AG09319 (cell line): Measurements from ENCODE around the gene FOXP1.

Experiments used
- DNase-seq: peaks from one replicate; pipeline ENCODE4 v3.0.0-alpha.2; 2010; ENCODE audit warnings: low read depth; ENCODE audit errors: extremely low read depth
- TF ChIP-seq, protein P1 (sequence below): IDR thresholded peaks from 2 replicates; pipeline ENCODE4 v1.5.1; 2011; ENCODE audit warnings: low read depth, mild to moderate bottlenecking, inconsistent platforms, low read length, moderate library complexity

The FOXP1 gene

DNA sequence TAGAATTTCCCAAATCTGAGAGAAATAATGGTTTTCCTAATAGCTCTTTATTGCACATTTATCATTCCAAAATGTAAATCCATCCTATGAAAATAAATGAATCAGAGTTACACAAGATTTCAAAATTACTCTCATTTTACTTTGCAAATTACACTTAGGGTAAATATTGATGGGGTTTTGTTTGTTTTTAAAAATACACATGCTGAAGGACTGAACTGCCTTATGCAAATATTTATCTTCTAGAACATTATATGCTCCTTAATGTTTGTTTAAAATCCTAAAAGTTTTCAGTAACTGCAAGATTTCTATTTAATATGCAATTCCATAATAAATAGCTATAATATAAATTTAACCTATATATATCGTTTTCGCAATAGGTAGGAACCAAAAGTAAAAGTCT lies 38.2 kb downstream of the FOXP1 start:
- TF ChIP-seq, protein P1, sequence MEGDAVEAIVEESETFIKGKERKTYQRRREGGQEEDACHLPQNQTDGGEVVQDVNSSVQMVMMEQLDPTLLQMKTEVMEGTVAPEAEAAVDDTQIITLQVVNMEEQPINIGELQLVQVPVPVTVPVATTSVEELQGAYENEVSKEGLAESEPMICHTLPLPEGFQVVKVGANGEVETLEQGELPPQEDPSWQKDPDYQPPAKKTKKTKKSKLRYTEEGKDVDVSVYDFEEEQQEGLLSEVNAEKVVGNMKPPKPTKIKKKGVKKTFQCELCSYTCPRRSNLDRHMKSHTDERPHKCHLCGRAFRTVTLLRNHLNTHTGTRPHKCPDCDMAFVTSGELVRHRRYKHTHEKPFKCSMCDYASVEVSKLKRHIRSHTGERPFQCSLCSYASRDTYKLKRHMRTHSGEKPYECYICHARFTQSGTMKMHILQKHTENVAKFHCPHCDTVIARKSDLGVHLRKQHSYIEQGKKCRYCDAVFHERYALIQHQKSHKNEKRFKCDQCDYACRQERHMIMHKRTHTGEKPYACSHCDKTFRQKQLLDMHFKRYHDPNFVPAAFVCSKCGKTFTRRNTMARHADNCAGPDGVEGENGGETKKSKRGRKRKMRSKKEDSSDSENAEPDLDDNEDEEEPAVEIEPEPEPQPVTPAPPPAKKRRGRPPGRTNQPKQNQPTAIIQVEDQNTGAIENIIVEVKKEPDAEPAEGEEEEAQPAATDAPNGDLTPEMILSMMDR, result no peak

DNA sequence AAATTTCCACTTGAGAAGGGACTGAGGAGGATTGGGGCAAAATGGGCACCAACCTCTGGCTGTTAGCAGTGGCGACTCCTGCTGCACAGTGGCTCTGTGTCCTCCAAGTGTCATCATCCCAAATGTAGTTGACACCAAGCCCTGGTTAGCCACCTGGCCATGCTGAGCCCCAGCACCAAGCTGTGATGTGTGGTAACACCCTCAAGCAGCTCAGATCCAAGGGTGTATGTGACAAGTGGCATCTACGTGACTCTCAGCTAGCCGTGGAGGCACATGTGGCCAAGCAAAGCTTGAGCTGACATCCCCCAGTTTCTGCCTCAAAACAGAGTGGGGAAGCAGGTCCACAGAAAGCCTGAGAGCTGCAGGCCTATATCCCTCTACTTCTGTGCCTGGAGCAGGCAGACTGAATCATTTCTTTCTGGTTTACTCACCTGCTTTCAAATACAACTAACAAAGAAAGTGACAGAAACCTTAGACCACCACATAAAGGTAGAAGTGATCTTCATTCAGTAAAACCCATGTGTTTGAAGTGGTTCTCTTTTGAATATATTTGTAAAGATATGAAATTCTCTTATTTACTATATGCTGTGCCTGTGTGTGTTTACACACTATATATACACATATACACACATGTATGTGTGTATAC lies 40.0 kb downstream of the FOXP1 start:
- TF ChIP-seq, protein P1, result no peak
- no peak for DNase-seq

More for the DNA sequence above, 38.2 kb downstream of the FOXP1 start:
- DNase-seq, result no peak

GRCh38 chr3:71542521-71543370 lies 40.8 kb downstream of the FOXP1 start:
- peak; percentile 87 for DNase-seq
- TF ChIP-seq, protein P1, result no peak

DNA sequence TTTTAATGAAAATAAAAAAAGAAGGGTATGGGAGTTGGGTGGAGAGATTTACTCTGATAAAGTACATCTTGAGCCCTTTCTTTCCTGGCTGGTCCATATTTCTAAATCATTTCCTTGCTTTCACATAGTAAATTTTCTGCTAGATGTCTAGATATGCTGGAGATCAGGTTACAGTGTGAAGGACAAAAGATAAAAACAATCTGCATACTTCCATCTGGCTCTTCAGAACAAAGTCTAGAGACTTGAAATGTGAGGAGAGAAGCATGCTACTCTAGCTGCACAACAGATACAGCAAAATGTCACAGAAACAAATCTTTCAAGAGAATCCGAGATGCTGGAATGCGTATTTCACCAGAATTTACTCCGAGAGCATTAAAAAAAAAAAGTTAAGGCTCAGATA lies 42.2 kb downstream of the FOXP1 start:
- TF ChIP-seq, protein P1, result no peak

DNA sequence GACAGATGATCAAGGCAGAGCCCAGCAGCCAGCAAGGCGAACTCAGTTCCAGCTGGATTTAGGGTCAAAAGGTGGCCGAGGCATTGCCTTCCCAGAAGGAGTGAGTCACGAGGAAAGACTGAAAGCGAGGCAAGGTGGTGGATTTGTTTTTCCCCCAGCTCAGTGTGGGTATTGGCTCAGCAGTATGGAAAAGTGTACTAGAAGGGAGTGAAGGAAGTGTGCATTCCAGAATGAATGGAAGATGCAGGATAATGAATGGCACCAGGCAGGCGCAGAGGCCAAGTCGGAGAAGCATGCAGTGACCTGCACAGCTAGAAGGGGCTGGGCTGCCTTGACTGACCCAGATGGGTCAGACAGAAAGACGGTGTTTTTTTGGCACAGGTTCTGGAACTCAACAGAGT lies 46.3 kb downstream of the FOXP1 start:
- TF ChIP-seq, protein P1, result no peak
- DNase-seq, result peak; percentile 66

More for the DNA sequence above, 42.2 kb downstream of the FOXP1 start:
- no peak for DNase-seq

GRCh38 chr3:71536376-71536965 lies 47.1 kb downstream of the FOXP1 start:
- DNase-seq, result no peak
- TF ChIP-seq, protein P1, result no peak

DNA sequence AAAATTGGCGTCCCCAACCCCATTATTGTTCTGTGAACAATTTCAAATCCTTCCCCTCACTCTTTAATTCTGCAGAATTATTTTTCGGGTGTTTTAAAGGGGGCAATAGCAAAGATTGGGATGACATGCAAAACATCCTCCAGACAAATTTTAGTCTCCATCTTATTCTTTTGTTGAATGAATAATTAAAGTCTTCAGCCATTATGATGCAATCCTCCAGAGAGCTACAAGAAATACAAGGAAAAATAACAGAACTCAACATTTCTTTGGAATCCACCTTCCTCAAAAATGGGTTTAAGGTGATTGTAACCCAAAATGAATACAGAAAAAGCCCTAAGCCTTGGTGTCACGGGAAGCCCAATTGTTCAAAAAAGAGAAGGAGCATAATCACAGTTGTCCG lies 49.9 kb downstream of the FOXP1 start:
- TF ChIP-seq, protein P1, result no peak
- DNase-seq, result no peak
